ENCODE measurements around the gene SMOC1. TPM values are rescaled to one million over a fixed set of nuclear protein-coding genes. Genes with fewer than 3 reads are reported as not detected.

The SMOC1 gene
- total and polyA plus RNA-seq, 2 of the 8 experiments (the other 6 are each of a cell fraction or from before 2014, with no cell fraction given), result 1.6 to 2.4 TPM

- H3K4me2 ChIP-seq (ENCODE audit: insufficient read depth in 1 of 2, low read depth in 2 of 2, low read length in 2 of 2), result no peak overlapping the region
- no peak overlapping the region for H3K23ac ChIP-seq (ENCODE audit: insufficient read length)
- H2BK120ac ChIP-seq (replicated peaks; ENCODE audit: low read depth, low read length), result no peak overlapping the region
- H3K14ac ChIP-seq (ENCODE audit: insufficient read length), result no peak overlapping the region
- no peaks in the 10 kb centered on the region for H4K20me1 ChIP-seq (replicated peaks in 1 of 2; ENCODE audit: control insufficient read depth in 1 of 2, insufficient read depth in 2 of 2, low read length in 2 of 2)
- no peak overlapping the region for H2AFZ ChIP-seq (ENCODE audit: low read length)
- H3K18ac ChIP-seq (ENCODE audit: extremely low read depth, low read length), result no peak overlapping the region
- H3K9me3 ChIP-seq (ENCODE audit: insufficient read depth in 2 of 2, low read depth in 1 of 2, low read length in 1 of 2), result no peaks in the 10 kb centered on the region
- H2BK12ac ChIP-seq (ENCODE audit: low read depth, low read length), result no peak overlapping the region
- H3K79me1 ChIP-seq (ENCODE audit: low read depth, low read length), result no peaks in the 10 kb centered on the region
- no peak overlapping the region for H4K5ac ChIP-seq (ENCODE audit: insufficient read length, low read depth, low read length)
- no peak for FAIRE-seq
- no peak overlapping the region for H2AK5ac ChIP-seq (ENCODE audit: low read depth, low read length)
- DNase-seq (ENCODE audit: low read depth in 1 of 2, low spot score in 2 of 2), result no peak
- no peaks in the 10 kb centered on the region for H3K79me2 ChIP-seq (ENCODE audit: control insufficient read depth in 1 of 2, insufficient read depth in 2 of 2, low read length in 2 of 2)
- H3K36me3 ChIP-seq (ENCODE audit: control insufficient read depth in 2 of 4, insufficient read depth in 4 of 4, low read length in 3 of 4), result no peaks in the 10 kb centered on the region
- WGBS, 2 experiments (ENCODE audit: extremely low coverage in 1 of 2, insufficient coverage in 1 of 2, insufficient read length in 1 of 2, insufficient replicate concordance in 2 of 2, low coverage in 1 of 2, low lambda C conversion rate in 2 of 2, missing lambda C conversion rate in 1 of 2), result 94% methylated on average over 9 of the region's 9 CpGs; no CpG with 5 or more reads in 1 of the 2 experiments
- no peaks in the 10 kb centered on the region for H3K4me1 ChIP-seq (replicated peaks in 1 of 4; ENCODE audit: control insufficient read depth in 3 of 4, insufficient read depth in 4 of 4, low read length in 3 of 4)
- 0 out of 7 replicates have a peak, but pooled peaks cover 0 to 3% (median 0%) of the 10 kb centered on the region in 4 experiments for H3K27me3 ChIP-seq (replicated peaks in 1 of 4; ENCODE audit: control insufficient read depth in 3 of 4, extremely low read depth in 1 of 4, insufficient read depth in 3 of 4, low read length in 3 of 4)
- H3K4me3 ChIP-seq (ENCODE audit: extremely low read depth in 1 of 4, insufficient read depth in 2 of 4, low read depth in 3 of 4, low read length in 4 of 4), result no peak overlapping the region
- ChIA-PET CTCF (ENCODE audit: partially characterized antibody) (interaction anchor here (1.0 to 1.5 kb wide), 4 partner anchors 11 to 92 kb away, joined by 3 to 5 read pairs (median 4); no protein-coding TSS in a partner anchor), POLR2A (ENCODE audit: partially characterized antibody) (no interaction called here)
- H2BK15ac ChIP-seq (ENCODE audit: low read length), result no peak overlapping the region; the same call in 1 of the 2 replicates
- no peak overlapping the region for H3K9ac ChIP-seq (replicated peaks in 1 of 4; ENCODE audit: extremely low read depth in 1 of 4, low read depth in 3 of 4, low read length in 3 of 4)
- no peak overlapping the region for H2BK5ac ChIP-seq (ENCODE audit: low read depth, low read length)
- no peak overlapping the region for H4K91ac ChIP-seq (replicated peaks; ENCODE audit: insufficient read length, low read length)
- H3K23me2 ChIP-seq (ENCODE audit: low read depth, low read length), result no peaks in the 10 kb centered on the region; the same call in 1 of the 2 replicates
- H3K27ac ChIP-seq (ENCODE audit: low read depth, low read length), result no peak overlapping the region
- no peak overlapping the region for H3K4ac ChIP-seq (replicated peaks; ENCODE audit: insufficient read length, low read depth, low read length)
- no peak overlapping the region for H3K56ac ChIP-seq (replicated peaks; ENCODE audit: insufficient read length, low read depth, low read length)
- H4K8ac ChIP-seq (ENCODE audit: extremely low read depth, insufficient read depth, low read length), result no peak overlapping the region
- H2BK20ac ChIP-seq (ENCODE audit: low read length), result no peak overlapping the region
- TF ChIP-seq TCF12 (IDR thresholded peaks at IDR 0.05; ENCODE audit: low read depth, low read length) (no peak), JUND (IDR thresholded peaks at IDR 0.05; ENCODE audit: low read length) (no peak), PHF8 (conservative IDR thresholded peaks at IDR 0.05; ENCODE audit: low read depth, low read length) (no peak), KDM1A (IDR thresholded peaks at IDR 0.05; ENCODE audit: borderline replicate concordance, low read length) (no peak), CEBPB (IDR thresholded peaks at IDR 0.05; ENCODE audit: low read depth, low read length) (no peak), BCL11A (IDR thresholded peaks at IDR 0.05; ENCODE audit: low read depth in 2 of 2, low read length in 2 of 2) (no peak), TEAD4 (IDR thresholded peaks at IDR 0.05; ENCODE audit: low read depth, low read length) (no peak), BACH1 (IDR thresholded peaks at IDR 0.05; ENCODE audit: low read length) (no peak), CHD1 (IDR thresholded peaks at IDR 0.05; ENCODE audit: low read depth, low read length) (no peak), TBP (IDR thresholded peaks at IDR 0.05; ENCODE audit: low read depth, low read length) (no peak), POLR2A (IDR thresholded peaks at IDR 0.05; ENCODE audit: control extremely low read depth in 1 of 2, low read depth in 2 of 2, low read length in 2 of 2) (no peak), BRCA1 (IDR thresholded peaks at IDR 0.05; ENCODE audit: low read depth, low read length) (no peak), RAD21 (IDR thresholded peaks at IDR 0.05 in 1 of 2, conservative IDR thresholded peaks at IDR 0.05 in 1 of 2; ENCODE audit: low read depth in 2 of 2, low read length in 2 of 2) (no peak), RXRA (IDR thresholded peaks at IDR 0.05; ENCODE audit: insufficient read depth, low read depth, low read length) (no peak), CHD2 (IDR thresholded peaks at IDR 0.05; ENCODE audit: low read length) (no peak), ZNF274 (IDR thresholded peaks at IDR 0.05; ENCODE audit: borderline replicate concordance, extremely low read depth, low read length) (no peak), POLR2AphosphoS5 (IDR thresholded peaks at IDR 0.05; ENCODE audit: low read depth, low read length) (no peak)
These were observed 41.8 kb downstream of the SMOC1 start for GRCh38 chr14:69921052-69921451.

Data from H1 (cell line).